Measurements from ENCODE around the gene OTUD3.
"Not testable (repeated sequence)": the region's sequence is repeated elsewhere in the genome, so short reads cannot be mapped to it uniquely, and the experiment has no call there.

The OTUD3 gene

DNA sequence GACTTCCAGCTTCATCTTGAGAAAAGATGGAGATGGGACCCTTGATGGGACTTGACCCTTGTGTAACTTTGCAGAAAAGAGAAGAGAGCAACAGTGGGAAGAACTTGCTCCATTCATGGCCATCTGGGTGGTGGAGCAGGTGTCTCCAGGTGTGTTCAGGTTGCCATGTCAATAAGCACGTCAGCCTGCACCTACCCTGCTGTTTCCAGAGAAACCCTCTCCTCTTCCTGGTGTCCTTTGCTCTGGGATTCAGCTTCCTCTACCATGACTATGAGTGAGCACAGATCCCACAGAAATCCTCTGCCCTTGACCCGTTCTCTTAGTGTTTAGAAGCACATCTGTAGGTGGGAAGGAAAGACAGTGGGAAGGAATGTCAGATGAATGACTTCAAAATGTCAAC is 21.8 kb upstream of the OTUD3 start:
- H3K4me3 ChIP-seq (ENCODE audit: low read depth, low read length) = no peak overlapping the region
- DNase-seq (ENCODE audit: low read depth) = no peak
- TF ChIP-seq, protein P1, sequence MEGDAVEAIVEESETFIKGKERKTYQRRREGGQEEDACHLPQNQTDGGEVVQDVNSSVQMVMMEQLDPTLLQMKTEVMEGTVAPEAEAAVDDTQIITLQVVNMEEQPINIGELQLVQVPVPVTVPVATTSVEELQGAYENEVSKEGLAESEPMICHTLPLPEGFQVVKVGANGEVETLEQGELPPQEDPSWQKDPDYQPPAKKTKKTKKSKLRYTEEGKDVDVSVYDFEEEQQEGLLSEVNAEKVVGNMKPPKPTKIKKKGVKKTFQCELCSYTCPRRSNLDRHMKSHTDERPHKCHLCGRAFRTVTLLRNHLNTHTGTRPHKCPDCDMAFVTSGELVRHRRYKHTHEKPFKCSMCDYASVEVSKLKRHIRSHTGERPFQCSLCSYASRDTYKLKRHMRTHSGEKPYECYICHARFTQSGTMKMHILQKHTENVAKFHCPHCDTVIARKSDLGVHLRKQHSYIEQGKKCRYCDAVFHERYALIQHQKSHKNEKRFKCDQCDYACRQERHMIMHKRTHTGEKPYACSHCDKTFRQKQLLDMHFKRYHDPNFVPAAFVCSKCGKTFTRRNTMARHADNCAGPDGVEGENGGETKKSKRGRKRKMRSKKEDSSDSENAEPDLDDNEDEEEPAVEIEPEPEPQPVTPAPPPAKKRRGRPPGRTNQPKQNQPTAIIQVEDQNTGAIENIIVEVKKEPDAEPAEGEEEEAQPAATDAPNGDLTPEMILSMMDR (conservative IDR thresholded peaks at IDR 0.05; ENCODE audit: low read depth, low read length) = no peak

DNA sequence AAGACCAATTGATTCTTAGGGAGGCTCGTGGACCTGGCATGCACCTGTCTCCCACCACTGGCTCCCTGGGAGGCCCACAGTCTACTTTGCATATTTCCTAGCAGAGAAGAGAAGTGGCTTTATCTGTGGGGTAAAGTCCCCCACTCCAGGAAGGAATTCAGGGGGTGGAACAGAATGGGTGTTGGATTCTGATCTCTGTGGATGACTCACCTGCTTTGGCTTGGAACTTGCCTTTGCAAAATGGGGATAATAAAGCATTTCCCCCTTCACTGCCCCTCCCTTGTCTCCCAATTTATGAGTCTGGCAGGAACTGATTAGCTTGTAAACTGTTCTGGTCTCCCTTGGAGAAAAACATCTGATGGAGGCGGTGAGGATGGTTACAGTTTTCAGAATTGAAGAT is 21.2 kb upstream of the OTUD3 start:
- H3K4me3 ChIP-seq (ENCODE audit: low read depth, low read length) = no peak overlapping the region
- TF ChIP-seq, protein P1 (conservative IDR thresholded peaks at IDR 0.05; ENCODE audit: low read depth, low read length) = no peak
- no peak for DNase-seq (ENCODE audit: low read depth)

DNA sequence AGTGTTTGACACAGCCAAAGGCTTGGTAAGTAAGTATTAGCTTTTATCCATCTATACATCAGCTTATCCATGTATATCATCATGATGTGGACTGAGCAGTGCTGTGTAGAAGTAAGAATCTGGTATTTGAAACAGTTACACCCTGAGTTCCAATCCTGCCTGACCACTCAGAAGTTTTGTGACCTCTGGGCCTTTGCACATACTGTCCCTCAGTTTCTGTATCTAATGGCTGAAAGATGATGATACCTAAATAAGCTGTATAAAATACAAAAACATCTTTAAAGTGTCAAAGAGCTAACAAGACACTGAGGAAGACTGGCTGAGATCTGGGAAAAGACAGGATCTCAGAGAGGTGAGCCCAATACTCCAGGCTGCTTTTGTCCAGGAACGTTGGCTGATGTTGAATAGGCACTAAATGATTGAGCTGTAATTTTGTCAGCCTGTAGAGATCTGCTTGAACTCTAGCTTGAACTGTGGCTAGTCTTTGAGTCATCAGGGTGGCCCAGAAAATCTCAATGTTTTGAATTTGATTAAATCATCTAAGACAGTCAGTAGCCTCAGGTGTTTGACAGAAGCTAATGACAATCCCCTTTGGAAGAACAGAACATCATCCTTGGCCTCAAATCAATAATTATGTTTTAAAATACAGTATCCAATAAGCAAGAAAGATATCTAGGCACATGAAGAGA is 20.2 kb upstream of the OTUD3 start:
- no peak overlapping the region for H3K4me3 ChIP-seq (ENCODE audit: low read depth, low read length)
- no peak for DNase-seq (ENCODE audit: low read depth)
- TF ChIP-seq, protein P1 (conservative IDR thresholded peaks at IDR 0.05; ENCODE audit: low read depth, low read length) = no peak

DNA sequence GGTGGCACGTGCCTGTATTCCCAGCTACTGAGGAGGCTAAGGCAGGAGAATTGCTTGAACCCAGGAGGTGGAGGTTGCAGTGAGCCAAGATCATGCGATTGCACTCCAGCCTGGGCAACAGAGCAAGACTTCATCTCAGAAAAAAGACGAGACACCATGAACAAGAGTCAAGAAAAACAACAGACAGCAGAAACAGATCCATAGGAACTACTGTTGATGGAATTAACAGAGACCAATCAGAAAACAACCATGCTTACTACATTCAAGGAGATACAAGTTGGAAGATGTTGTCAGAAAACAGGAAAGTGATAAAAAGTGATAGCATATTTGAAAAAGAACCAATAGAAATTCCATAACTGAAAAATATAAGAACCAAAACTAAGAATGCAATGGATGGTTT is 19.3 kb upstream of the OTUD3 start:
- no peak for DNase-seq (ENCODE audit: low read depth)
- H3K4me3 ChIP-seq (ENCODE audit: low read depth, low read length) = no peak overlapping the region
- TF ChIP-seq, protein P1 (conservative IDR thresholded peaks at IDR 0.05; ENCODE audit: low read depth, low read length) = no peak

DNA sequence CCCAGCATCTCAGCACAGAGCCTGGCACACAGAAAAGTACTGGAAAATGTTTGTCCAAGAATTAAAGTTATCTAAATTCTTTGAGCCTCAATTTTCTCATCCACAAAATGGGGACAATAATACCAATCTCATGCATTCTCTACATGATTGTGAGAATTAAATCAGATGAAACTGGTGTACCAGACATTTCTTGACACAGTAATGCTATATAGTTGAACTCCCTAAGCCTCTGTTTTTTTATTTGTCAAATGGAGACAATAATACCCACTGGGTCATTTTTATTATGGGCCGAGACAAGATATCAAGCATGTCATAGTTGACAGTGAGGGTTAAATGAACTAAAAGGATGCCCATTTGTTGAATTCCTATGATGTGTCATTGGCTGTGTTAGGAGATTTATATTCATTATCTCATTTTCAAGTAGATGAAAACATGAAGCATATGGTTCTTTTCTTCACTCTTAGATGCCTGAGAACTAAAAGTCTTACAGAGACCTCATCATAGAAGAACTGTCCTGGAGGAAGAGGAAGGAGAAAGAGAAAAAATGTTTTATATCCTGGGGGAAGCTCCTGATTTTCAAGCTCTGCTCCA is 17.5 kb upstream of the OTUD3 start:
- DNase-seq (ENCODE audit: low read depth) = no peak

DNA sequence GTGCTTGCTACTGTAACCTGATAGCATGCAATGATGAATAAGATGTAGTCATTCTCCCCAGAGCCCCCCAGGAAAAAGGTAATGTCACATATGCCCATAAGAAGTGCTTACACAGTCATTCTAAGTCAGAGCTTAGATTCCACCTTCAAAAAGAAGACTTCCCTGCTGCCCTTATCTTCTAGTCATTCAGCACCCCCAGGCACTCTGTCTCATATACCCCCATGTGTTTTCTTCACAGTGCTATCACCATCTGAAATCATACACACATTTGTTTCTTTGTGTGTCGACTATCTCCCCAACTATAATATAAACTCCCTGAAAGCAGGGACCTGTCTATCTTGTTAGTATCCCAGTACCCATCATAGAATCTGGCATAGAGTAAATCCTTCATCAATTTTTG is 16.2 kb upstream of the OTUD3 start:
- H3K4me3 ChIP-seq (ENCODE audit: low read depth, low read length) = no peak overlapping the region
- TF ChIP-seq, protein P1 (conservative IDR thresholded peaks at IDR 0.05; ENCODE audit: low read depth, low read length) = no peak
- no peak for DNase-seq (ENCODE audit: low read depth)

More for the DNA sequence above, 17.5 kb upstream of the OTUD3 start:
- H3K4me3 ChIP-seq (ENCODE audit: low read depth, low read length) = no peak overlapping the region
- TF ChIP-seq, protein P1 (conservative IDR thresholded peaks at IDR 0.05; ENCODE audit: low read depth, low read length) = no peak

DNA sequence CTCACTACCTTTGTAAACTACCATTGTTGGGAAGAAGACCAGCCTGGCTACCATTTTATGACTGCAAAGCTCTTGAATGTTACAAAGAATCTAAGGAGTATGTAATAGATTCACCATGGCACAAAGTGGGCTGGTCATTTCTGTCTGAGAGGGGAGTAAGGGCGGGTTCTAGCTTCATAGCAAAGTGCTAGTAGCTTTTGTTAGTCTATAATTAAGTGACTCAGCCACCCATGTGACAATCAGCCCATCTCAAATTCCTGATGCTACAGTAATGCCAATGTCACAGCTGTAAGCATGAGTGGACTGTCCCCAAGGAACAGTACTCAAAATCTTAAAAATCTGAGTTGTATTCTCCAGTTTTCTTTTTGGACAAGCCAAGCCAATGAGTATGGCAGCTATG is 15.4 kb upstream of the OTUD3 start:
- TF ChIP-seq, protein P1 (conservative IDR thresholded peaks at IDR 0.05; ENCODE audit: low read depth, low read length) = no peak
- no peak for DNase-seq (ENCODE audit: low read depth)
- H3K4me3 ChIP-seq (ENCODE audit: low read depth, low read length) = no peak overlapping the region

DNA sequence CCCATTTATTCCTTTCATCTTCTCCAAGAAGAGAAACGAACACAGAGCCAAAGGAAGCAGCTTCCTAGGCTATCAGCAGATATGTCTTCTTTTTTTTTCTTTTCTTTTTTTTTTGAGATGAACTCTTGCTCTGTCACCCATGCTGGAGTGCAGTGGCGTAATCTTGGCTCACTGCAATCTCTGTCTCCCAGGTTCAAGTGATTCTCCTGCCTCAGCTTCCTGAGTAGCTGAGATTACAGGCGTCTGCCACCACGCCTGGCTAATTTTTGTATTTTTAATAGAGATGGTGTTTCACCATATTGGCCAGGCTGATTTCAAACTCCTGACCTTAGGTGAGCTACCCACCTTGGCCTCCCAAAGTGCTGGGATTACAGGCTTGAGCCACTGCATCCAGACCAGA is 13.6 kb upstream of the OTUD3 start:
- H3K4me3 ChIP-seq (ENCODE audit: low read depth, low read length); DNase-seq (ENCODE audit: low read depth): not testable (repeated sequence)

DNA sequence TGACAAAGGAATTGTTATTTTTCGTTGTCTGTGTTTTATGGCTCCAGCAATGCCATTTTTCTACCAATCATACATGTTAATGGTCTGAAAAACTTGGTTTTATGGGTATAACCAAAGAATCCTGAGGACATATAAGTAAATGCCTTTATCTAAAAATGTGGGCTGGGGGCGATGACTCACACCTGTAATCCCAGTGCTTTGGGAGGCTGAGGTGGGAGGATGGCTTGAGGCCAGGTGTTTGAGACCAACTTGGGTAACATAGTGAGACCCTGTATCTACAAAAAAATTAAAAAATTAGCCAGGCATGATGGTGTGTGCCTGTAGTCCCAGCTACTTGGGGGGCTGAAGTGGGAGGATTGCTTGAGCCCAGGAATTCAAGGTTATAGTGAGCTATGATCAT is 12.7 kb upstream of the OTUD3 start:
- not testable (repeated sequence) for DNase-seq (ENCODE audit: low read depth)

More for the DNA sequence above, 12.7 kb upstream of the OTUD3 start:
- H3K4me3 ChIP-seq (ENCODE audit: low read depth, low read length) = not testable (repeated sequence)

Data from choroid plexus epithelial cell (primary cell).